Uterus (tissue), 2 donors: ENCODE measurements around the gene BMPR1B.

Experiments
- CTCF ChIP-seq, 4 experiments: fragments of 200-600 bp in 2 of 4; fragments of 450-650 bp in 2 of 4; sonication (generic) in 2 of 4; IDR thresholded peaks; one replicate each; pipeline ENCODE4 v1.5.1; 2016 to 2019; ENCODE audit warnings: antibody characterized with exemption in 4 of 4, mild to moderate bottlenecking in 2 of 4, moderate library complexity in 1 of 4
- POLR2A ChIP-seq, 2 donors: fragments of 450-650 bp; IDR thresholded peaks; one replicate each; pipeline ENCODE4 v1.6.1; 2016; ENCODE audit warnings: antibody characterized with exemption in 2 of 2, mild to moderate bottlenecking in 1 of 2, moderate library complexity in 1 of 2

GRCh38 chr4:94732358-94732698, 25.4 kb upstream of the BMPR1B start:
- no peak for TF ChIP-seq CTCF (IDR thresholded peaks at IDR 0.05)
- TF ChIP-seq POLR2A (IDR thresholded peaks at IDR 0.05): no peak
